Stimulated activated CD4-positive, alpha-beta T cell treated with anti-CD3 and anti-CD28 coated beads, Interleukin-15, amount 100 ng/mL, for 48 hours (primary cell): ENCODE data around the gene USP17L27.
"Not testable (repeated sequence)": the region's sequence is repeated elsewhere in the genome, so short reads cannot be mapped to it uniquely, and the experiment has no call there.

Experiments used
- DNase-seq, 2 donors: peaks; one replicate each; pipeline ENCODE4 v3.0.0-alpha.2; 2020; ENCODE audit warnings: low read depth in 2 of 2

Gene USP17L27, protein sequence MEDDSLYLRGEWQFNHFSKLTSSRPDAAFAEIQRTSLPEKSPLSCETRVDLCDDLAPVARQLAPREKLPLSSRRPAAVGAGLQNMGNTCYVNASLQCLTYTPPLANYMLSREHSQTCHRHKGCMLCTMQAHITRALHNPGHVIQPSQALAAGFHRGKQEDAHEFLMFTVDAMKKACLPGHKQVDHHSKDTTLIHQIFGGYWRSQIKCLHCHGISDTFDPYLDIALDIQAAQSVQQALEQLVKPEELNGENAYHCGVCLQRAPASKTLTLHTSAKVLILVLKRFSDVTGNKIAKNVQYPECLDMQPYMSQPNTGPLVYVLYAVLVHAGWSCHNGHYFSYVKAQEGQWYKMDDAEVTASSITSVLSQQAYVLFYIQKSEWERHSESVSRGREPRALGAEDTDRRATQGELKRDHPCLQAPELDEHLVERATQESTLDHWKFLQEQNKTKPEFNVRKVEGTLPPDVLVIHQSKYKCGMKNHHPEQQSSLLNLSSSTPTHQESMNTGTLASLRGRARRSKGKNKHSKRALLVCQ

GRCh38 chr4:9343848-9344247 is at the start of gene USP17L27:
TSS of gene USP17L27 (plus strand) at chr4:9344148. CDS start at chr4:9344148, 0 bp downstream.
- DNase-seq: not testable (repeated sequence)

DNA sequence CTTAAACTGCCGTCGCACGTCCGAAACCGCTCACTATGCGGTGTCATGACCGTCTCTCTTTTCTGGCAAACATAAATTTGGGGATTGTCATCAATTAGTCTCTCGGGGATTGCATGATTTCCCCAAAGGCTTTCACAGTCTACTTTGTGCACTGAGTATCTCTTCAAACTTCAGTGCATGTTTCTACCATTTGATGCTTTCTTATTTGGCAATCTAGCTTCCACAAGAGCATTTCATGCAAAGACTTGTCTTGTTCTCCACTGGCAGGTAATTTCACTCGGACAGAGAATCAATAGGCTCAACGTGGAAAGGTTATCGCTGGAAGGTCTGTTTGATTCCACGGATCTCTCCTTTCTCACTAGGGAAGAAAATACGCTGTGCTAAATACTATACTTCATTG is 19.8 kb upstream of the USP17L27 start:
- DNase-seq: not testable (repeated sequence)

- DNase-seq: not testable (repeated sequence)
Observed at GRCh38 chr4:9324865-9325264, 19.1 kb upstream of the USP17L27 start, which contains the start of gene USP17L24. TSS of gene USP17L24 (plus strand) at chr4:9325165. CDS start at chr4:9325165, 0 bp downstream.

- not testable (repeated sequence) for DNase-seq
Observed at GRCh38 chr4:9329611-9330010, 14.3 kb upstream of the USP17L27 start, which contains the start of gene USP17L25. TSS of gene USP17L25 (plus strand) at chr4:9329911. CDS start at chr4:9329911, 0 bp downstream.

- DNase-seq: not testable (repeated sequence)
Observed at GRCh38 chr4:9334358-9334757, 9.6 kb upstream of the USP17L27 start, which contains the start of gene USP17L26. TSS of gene USP17L26 (plus strand) at chr4:9334658. CDS start at chr4:9334658, 0 bp downstream.

- not testable (repeated sequence) for DNase-seq
Observed at GRCh38 chr4:9339103-9339502, 4.8 kb upstream of the USP17L27 start, which contains the start of gene USP17L5. TSS of gene USP17L5 (plus strand) at chr4:9339403. CDS start at chr4:9339403, 0 bp downstream.

DNA sequence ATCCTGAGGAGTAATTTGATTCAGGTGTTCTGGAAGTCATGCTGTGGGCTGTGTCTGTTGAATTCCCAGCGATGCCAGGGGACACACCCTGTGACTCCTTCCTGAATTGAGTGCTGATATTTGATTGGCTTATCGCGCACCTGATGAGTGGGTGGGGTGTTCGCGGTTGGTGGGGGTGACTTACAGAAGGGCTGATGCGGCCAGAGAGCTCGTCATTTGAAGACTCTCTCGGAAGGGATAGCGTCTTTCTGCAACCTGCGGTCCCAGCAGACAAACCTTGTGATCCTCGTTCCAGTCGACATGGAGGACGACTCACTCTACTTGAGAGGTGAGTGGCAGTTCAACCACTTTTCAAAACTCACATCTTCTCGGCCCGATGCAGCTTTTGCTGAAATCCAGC is 4.6 kb downstream of the USP17L27 start, which contains the start of gene USP17L28:
Gene USP17L28, plus strand, starts transcription at position 301 of the 400 bp plus-strand sequence. Its CDS starts 0 bp downstream, at position 301.
- DNase-seq: not testable (repeated sequence)

GRCh38 chr4:9350866-9351265 is 6.9 kb downstream of the USP17L27 start:
- not testable (repeated sequence) for DNase-seq

DNA sequence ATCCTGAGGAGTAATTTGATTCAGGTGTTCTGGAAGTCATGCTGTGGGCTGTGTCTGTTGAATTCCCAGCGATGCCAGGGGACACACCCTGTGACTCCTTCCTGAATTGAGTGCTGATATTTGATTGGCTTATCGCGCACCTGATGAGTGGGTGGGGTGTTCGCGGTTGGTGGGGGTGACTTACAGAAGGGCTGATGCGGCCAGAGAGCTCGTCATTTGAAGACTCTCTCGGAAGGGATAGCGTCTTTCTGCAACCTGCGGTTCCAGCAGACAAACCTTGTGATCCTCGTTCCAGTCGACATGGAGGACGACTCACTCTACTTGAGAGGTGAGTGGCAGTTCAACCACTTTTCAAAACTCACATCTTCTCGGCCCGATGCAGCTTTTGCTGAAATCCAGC is 9.4 kb downstream of the USP17L27 start, which contains the start of gene USP17L29:
Gene USP17L29, plus strand, starts transcription at position 301 of the 400 bp plus-strand sequence. Its CDS starts 0 bp downstream, at position 301.
- DNase-seq: not testable (repeated sequence)

DNA sequence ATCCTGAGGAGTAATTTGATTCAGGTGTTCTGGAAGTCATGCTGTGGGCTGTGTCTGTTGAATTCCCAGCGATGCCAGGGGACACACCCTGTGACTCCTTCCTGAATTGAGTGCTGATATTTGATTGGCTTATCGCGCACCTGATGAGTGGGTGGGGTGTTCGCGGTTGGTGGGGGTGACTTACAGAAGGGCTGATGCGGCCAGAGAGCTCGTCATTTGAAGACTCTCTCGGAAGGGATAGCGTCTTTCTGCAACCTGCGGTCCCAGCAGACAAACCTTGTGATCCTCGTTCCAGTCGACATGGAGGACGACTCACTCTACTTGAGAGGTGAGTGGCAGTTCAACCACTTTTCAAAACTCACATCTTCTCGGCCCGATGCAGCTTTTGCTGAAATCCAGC is 18.9 kb downstream of the USP17L27 start, which contains the start of gene USP17L30:
Gene USP17L30, plus strand, starts transcription at position 301 of the 400 bp plus-strand sequence. Its CDS starts 0 bp downstream, at position 301.
- DNase-seq: not testable (repeated sequence)

- DNase-seq: not testable (repeated sequence)
Observed at GRCh38 chr4:9379881-9380280, 35.9 kb downstream of the USP17L27 start.

- DNase-seq: peak; percentile 10 to 34
Observed at GRCh38 chr4:9381012-9381534, 37.1 kb downstream of the USP17L27 start.

- DNase-seq: no peak
Observed at GRCh38 chr4:9384126-9384525, 40.2 kb downstream of the USP17L27 start.

- not testable (repeated sequence) for DNase-seq
Observed at GRCh38 chr4:9389001-9389400, 45.1 kb downstream of the USP17L27 start.
